HepG2 (cell line): ENCODE measurements around the gene GAS2L1. TPM values are rescaled to one million over a fixed set of nuclear protein-coding genes. Genes with fewer than 3 reads are reported as not detected.

Experiments used
- ATF7-NPFF ChIP-seq: sonication (generic); formaldehyde crosslinking; IDR thresholded peaks from 2 replicates; pipeline ENCODE4 v1.8.1; 2023; ENCODE audit warnings: mild to moderate bottlenecking, low read depth, missing genetic modification reagents, moderate library complexity
- DPF2 ChIP-seq: sonication (generic); formaldehyde crosslinking; IDR thresholded peaks from 2 replicates; pipeline ENCODE4 v1.4.0; 2020; ENCODE audit warnings: mild to moderate bottlenecking, low read depth, missing genetic modification reagents, borderline replicate concordance
- FOXA1 ChIP-seq, 2 experiments: fragments of 450-650 bp in 1 of 2; sonication (generic) in 1 of 2; formaldehyde crosslinking in 1 of 2; IDR thresholded peaks; 2 replicates each; pipeline versions ENCODE4 v1.4.0 to v1.6.1; 2016 to 2020; ENCODE audit warnings: missing genetic modification reagents in 1 of 2
- FOXA3 ChIP-seq: IDR thresholded peaks from 2 replicates; pipeline ENCODE4 v1.6.1; 2016; ENCODE audit warnings: missing genetic modification reagents, missing compliant biosample characterization
- GABPB1 ChIP-seq: IDR thresholded peaks from 2 replicates; pipeline ENCODE4 v1.6.1; 2016; ENCODE audit warnings: mild to moderate bottlenecking, missing genetic modification reagents, moderate library complexity, missing compliant biosample characterization
- GTF2F1 ChIP-seq: fragments of 150-350 bp; IDR thresholded peaks from 2 replicates; pipeline ENCODE4 v1.6.1; 2014; ENCODE audit warnings: low read length
- HMG20A ChIP-seq: IDR thresholded peaks from 2 replicates; pipeline ENCODE4 v1.6.1; 2016; ENCODE audit warnings: borderline replicate concordance
- RXRA ChIP-seq: sonication (generic); formaldehyde crosslinking; IDR thresholded peaks from 2 replicates; pipeline ENCODE4 v1.5.1; 2020; ENCODE audit warnings: missing genetic modification reagents
- SAP130 ChIP-seq: IDR thresholded peaks from 2 replicates; pipeline ENCODE4 v1.6.1; 2016; ENCODE audit warnings: low read depth
- ZBTB42 ChIP-seq: sonication (generic); formaldehyde crosslinking; IDR thresholded peaks from 2 replicates; pipeline ENCODE4 v1.5.0; 2020; ENCODE audit warnings: mild to moderate bottlenecking, missing genetic modification reagents
- ZFP90 ChIP-seq: sonication (generic); formaldehyde crosslinking; IDR thresholded peaks from 2 replicates; pipeline ENCODE4 v1.8.0; 2022; ENCODE audit warnings: missing genetic modification reagents, mild to moderate bottlenecking, inconsistent platforms, borderline replicate concordance
- ZFY ChIP-seq: sonication (generic); formaldehyde crosslinking; IDR thresholded peaks from 2 replicates; pipeline ENCODE4 v1.4.0; 2020; ENCODE audit warnings: missing genetic modification reagents
- ZMYM2 ChIP-seq: sonication (generic); formaldehyde crosslinking; IDR thresholded peaks from 2 replicates; pipeline ENCODE4 v1.8.0; 2022; ENCODE audit warnings: mild to moderate bottlenecking, missing genetic modification reagents
- ZNF253 ChIP-seq: sonication (generic); formaldehyde crosslinking; IDR thresholded peaks from 2 replicates; pipeline ENCODE4 v1.8.0; 2022; ENCODE audit warnings: mild to moderate bottlenecking, missing genetic modification reagents, borderline replicate concordance
- ZNF484 ChIP-seq: sonication (generic); formaldehyde crosslinking; IDR thresholded peaks from 2 replicates; pipeline ENCODE4 v1.5.1; 2020; ENCODE audit warnings: mild to moderate bottlenecking, low read depth, missing genetic modification reagents, borderline replicate concordance
- polyA plus RNA-seq, 8 experiments: library from polyadenylated mRNA; depleted of rRNA in 3 of 8; stranded (reverse) in 7 of 8; unstranded in 1 of 8; fragments of >200 nt; fragmentation: Illumina TruSeq in 4 of 8; extraction: Trizol in 4 of 8; gene quantifications; 2 replicates each; pipeline versions ENCODE4 v1.2.1 to v1.2.3, GENCODE V29; 2011 to 2016; ENCODE audit warnings: low read depth in 4 of 8, missing spikeins in 1 of 8, mixed read lengths in 1 of 8; ENCODE audit not compliant: insufficient read depth in 1 of 8
- total RNA-seq, 5 experiments: library from RNA; depleted of rRNA; stranded (reverse); fragments of >200 nt; fragmentation: Illumina TruSeq; extraction: Trizol; gene quantifications; 2 replicates each; pipeline ENCODE4 v1.2.3, GENCODE V29; 2016; ENCODE audit warnings: low read depth in 1 of 5
- TF ChIP-seq, protein P1 (sequence below): sonication (generic); formaldehyde crosslinking; IDR thresholded peaks from 2 replicates; pipeline ENCODE4 v1.4.0; 2020; ENCODE audit warnings: missing genetic modification reagents, mild to moderate bottlenecking, borderline replicate concordance
- TF ChIP-seq, protein P2 (sequence below): sonication (generic); formaldehyde crosslinking; IDR thresholded peaks from 2 replicates; pipeline ENCODE4 v1.4.0; 2020; ENCODE audit warnings: missing genetic modification reagents
- TF ChIP-seq, protein P3 (sequence below): sonication (generic); formaldehyde crosslinking; IDR thresholded peaks from 2 replicates; pipeline ENCODE4 v1.5.1; 2020; ENCODE audit warnings: mild to moderate bottlenecking, missing genetic modification reagents
- TF ChIP-seq, protein P4 (sequence below): sonication (generic); formaldehyde crosslinking; IDR thresholded peaks from 2 replicates; pipeline ENCODE4 v1.5.1; 2020; ENCODE audit warnings: mild to moderate bottlenecking, missing genetic modification reagents, moderate library complexity

GAS2L1 gene
- total and polyA plus RNA-seq, 2 of the 13 experiments (the other 11 are each of a cell fraction or from before 2014, with no cell fraction given) = 1.8 to 3.3 TPM

DNA sequence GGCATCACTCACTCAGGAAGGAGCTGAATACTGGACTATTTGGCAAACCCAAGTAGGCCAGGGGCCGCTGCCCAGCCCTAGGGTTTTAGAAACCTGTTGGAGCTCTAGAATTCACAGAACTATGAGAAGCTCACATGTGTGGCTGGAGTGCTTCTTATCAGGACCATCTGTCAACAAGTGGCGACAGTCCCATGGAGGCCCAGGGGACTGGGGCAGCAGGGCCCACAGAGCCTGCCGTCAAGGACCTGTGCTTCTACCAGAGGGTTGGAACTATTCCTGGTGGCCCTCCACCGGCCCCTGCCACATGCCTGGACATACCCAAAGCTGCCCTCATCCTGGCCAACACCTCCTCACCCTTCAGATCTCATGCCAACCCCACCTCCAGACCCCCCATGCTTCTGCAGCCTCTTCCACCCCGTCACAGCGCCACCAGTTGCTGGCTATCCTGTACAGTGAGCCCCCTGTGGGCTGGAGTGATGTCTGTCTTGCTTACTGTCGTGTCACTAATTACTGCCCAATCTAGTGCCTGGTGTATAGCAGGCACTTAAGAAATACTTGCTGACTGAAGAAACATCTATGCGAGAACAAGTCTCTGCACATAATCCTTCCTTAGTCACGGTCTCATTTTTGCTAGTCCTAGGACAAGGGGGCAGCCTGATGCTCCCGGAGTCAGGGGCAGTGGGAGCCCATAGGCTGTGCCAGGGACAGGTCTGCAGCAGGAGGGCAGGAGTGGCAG is 36.3 kb downstream of the GAS2L1 start (continued):
- TF ChIP-seq, protein P1, sequence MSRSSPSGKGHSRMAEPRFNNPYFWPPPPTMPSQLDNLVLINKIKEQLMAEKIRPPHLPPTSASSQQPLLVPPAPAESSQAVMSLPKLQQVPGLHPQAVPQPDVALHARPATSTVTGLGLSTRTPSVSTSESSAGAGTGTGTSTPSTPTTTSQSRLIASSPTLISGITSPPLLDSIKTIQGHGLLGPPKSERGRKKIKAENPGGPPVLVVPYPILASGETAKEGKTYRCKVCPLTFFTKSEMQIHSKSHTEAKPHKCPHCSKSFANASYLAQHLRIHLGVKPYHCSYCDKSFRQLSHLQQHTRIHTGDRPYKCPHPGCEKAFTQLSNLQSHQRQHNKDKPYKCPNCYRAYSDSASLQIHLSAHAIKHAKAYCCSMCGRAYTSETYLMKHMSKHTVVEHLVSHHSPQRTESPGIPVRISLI = no peak
- TF ChIP-seq, protein P2, sequence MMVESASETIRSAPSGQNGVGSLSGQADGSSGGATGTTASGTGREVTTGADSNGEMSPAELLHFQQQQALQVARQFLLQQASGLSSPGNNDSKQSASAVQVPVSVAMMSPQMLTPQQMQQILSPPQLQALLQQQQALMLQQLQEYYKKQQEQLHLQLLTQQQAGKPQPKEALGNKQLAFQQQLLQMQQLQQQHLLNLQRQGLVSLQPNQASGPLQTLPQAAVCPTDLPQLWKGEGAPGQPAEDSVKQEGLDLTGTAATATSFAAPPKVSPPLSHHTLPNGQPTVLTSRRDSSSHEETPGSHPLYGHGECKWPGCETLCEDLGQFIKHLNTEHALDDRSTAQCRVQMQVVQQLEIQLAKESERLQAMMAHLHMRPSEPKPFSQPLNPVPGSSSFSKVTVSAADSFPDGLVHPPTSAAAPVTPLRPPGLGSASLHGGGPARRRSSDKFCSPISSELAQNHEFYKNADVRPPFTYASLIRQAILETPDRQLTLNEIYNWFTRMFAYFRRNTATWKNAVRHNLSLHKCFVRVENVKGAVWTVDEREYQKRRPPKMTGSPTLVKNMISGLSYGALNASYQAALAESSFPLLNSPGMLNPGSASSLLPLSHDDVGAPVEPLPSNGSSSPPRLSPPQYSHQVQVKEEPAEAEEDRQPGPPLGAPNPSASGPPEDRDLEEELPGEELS = peak; percentile 30; the same call in 1 of the 2 replicates
- TF ChIP-seq FOXA1 (IDR thresholded peaks at IDR 0.05) = no peak
- peak; percentile 80 for TF ChIP-seq FOXA1 (CRISPR knock-in tag; IDR thresholded peaks at IDR 0.05)
- TF ChIP-seq ZFP90 (CRISPR knock-in tag) = no peak
- no peak for TF ChIP-seq ATF7-NPFF (CRISPR knock-in tag)
- TF ChIP-seq HMG20A (CRISPR knock-in tag) = no peak
- no peak for TF ChIP-seq GABPB1 (CRISPR knock-in tag)
- no peak for TF ChIP-seq DPF2 (CRISPR knock-in tag)
- no peak for TF ChIP-seq RXRA (CRISPR knock-in tag)
- no peak for TF ChIP-seq ZMYM2 (CRISPR knock-in tag)
- no peak for TF ChIP-seq ZBTB42 (CRISPR knock-in tag)
- no peak for TF ChIP-seq GTF2F1
- TF ChIP-seq SAP130 = peak; percentile 56; the same call in 1 of the 2 replicates
- TF ChIP-seq, protein P3, sequence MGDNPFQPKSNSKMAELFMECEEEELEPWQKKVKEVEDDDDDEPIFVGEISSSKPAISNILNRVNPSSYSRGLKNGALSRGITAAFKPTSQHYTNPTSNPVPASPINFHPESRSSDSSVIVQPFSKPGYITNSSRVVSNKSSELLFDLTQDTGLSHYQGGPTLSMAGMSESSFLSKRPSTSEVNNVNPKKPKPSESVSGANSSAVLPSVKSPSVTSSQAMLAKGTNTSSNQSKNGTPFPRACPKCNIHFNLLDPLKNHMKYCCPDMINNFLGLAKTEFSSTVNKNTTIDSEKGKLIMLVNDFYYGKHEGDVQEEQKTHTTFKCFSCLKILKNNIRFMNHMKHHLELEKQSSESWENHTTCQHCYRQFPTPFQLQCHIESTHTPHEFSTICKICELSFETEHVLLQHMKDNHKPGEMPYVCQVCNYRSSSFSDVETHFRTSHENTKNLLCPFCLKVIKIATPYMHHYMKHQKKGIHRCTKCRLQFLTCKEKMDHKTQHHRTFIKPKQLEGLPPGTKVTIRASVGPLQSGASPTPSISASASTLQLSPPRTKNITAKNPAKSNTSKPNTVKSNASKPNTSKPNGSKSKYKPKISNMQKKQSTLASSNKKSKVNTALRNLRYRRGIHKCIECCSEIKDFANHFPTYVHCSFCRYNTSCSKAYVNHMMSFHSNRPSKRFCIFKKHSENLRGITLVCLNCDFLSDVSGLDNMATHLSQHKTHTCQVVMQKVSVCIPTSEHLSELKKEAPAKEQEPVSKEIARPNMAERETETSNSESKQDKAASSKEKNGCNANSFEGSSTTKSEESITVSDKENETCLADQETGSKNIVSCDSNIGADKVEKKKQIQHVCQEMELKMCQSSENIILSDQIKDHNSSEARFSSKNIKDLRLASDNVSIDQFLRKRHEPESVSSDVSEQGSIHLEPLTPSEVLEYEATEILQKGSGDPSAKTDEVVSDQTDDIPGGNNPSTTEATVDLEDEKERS (CRISPR knock-in tag) = 0 out of 2 replicates have a peak, but pooled peaks have one; percentile 27
- TF ChIP-seq ZNF253 = no peak
- 0 out of 2 replicates have a peak, but pooled peaks have one; percentile 31 for TF ChIP-seq ZNF484
- TF ChIP-seq, protein P4, sequence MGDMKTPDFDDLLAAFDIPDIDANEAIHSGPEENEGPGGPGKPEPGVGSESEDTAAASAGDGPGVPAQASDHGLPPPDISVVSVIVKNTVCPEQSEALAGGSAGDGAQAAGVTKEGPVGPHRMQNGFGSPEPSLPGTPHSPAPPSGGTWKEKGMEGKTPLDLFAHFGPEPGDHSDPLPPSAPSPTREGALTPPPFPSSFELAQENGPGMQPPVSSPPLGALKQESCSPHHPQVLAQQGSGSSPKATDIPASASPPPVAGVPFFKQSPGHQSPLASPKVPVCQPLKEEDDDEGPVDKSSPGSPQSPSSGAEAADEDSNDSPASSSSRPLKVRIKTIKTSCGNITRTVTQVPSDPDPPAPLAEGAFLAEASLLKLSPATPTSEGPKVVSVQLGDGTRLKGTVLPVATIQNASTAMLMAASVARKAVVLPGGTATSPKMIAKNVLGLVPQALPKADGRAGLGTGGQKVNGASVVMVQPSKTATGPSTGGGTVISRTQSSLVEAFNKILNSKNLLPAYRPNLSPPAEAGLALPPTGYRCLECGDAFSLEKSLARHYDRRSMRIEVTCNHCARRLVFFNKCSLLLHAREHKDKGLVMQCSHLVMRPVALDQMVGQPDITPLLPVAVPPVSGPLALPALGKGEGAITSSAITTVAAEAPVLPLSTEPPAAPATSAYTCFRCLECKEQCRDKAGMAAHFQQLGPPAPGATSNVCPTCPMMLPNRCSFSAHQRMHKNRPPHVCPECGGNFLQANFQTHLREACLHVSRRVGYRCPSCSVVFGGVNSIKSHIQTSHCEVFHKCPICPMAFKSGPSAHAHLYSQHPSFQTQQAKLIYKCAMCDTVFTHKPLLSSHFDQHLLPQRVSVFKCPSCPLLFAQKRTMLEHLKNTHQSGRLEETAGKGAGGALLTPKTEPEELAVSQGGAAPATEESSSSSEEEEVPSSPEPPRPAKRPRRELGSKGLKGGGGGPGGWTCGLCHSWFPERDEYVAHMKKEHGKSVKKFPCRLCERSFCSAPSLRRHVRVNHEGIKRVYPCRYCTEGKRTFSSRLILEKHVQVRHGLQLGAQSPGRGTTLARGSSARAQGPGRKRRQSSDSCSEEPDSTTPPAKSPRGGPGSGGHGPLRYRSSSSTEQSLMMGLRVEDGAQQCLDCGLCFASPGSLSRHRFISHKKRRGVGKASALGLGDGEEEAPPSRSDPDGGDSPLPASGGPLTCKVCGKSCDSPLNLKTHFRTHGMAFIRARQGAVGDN (CRISPR knock-in tag) = peak; percentile 42; the same call in 1 of the 2 replicates
- TF ChIP-seq FOXA3 (CRISPR knock-in tag) = peak; percentile 64
- TF ChIP-seq ZFY (CRISPR knock-in tag) = peak; percentile 47; the same call in 1 of the 2 replicates
